ENCODE results near the gene LGSN.
"Not testable (repeated sequence)": the region's sequence is repeated elsewhere in the genome, so short reads cannot be mapped to it uniquely, and the experiment has no call there.

The LGSN gene

GRCh38 chr6:63319939-63320338 lies at the start of gene LGSN:
LGSN (minus strand) TSS chr6:63319983; CDS start chr6:63319943, 40 bp downstream.
- DNase-seq: no peak

DNA sequence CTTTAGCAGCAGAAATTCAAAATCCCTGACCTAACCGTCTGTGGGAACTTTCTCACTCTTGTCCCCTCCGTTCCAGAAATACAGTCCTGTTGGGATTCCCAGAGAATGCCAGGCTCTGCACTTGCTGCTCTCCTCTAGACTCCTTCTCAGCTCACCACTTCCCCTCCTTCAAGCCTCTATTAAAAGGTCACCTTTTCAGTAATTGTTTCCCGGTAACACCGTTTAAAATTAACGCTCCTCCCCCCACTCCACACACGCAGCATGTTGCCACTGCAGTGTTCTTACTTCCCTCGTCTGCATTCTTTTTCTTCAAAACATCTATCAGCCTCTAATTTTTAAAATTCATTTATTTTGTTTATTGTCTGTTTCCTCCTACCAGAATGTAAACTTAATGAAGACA lies 48.6 kb upstream of the LGSN start:
- no peak for DNase-seq

GRCh38 chr6:63362500-63363120 lies 42.8 kb upstream of the LGSN start:
- not testable (repeated sequence) for DNase-seq

GRCh38 chr6:63357384-63357783 lies 37.6 kb upstream of the LGSN start:
- not testable (repeated sequence) for DNase-seq

DNA sequence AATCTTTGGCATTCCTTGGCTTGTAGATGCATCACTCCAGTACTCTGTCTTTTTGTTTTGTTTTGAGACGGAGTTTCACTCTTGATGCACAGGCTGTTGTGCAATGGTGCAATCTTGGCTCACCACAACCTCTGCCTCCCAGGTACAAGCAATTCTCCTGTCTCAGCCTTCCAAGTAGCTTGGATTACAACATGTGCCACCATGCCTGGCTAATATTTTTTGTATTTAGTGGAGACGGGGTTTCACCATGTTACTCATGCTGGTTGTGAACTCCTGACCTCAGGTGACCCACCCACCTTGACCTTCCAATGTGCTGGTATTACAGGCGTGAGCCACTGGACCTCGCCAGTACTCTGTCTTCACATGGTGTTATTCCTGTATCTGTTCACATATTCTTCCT lies 35.8 kb upstream of the LGSN start:
- no peak for DNase-seq

DNA sequence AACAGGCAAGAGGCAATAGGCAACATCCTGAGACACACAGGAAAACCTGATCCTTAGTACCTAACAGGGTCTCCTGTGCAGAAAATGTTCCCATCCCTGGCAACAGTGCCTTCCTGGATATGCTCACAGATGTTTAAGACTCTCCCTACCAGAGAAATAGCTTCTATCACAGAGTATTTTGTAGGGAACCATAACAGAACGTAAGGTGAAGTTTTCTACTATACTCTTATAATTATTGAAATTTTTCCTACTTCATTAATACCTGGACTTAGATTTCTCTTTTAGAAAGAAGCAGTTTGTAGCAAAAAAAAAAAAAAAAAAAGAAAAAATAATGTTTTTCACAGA lies 33.5 kb upstream of the LGSN start:
- DNase-seq: no peak

DNA sequence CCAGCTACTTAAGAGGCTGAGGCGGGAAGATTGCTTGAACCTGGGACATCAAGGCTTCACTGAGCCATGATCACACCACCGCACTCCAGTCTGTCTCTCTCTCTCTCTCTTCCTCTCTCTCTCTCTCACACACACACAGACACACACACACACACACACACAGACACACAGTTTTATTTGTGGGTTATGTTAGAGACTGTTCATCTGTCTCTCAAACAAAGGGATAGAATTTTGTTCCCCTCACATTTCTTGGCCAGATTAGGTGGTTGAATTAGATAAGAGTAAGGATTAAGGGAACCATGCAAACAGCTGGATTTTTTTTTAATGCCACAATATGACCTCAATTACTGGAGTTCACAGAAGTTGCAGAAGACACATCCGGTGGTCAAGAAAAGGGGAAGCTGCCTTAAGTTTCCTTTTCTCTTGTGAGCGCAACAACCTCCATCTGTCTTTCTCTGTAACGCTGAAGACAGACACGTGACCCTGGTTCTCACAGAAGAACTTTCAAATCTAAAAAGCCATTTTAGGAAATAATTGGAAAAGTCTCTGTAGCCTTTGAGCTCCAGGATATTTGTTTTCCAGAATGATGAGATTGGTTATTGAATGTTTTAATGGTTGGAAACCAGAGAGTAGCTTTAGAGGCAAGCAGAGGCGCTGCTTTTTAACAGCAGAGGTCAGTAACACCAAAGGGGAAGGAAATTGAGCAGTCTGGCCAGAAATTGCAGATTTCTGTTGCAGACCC lies 32.9 kb upstream of the LGSN start:
- DNase-seq: no peak

GRCh38 chr6:63352069-63352543 lies 32.3 kb upstream of the LGSN start:
- DNase-seq: no peak

DNA sequence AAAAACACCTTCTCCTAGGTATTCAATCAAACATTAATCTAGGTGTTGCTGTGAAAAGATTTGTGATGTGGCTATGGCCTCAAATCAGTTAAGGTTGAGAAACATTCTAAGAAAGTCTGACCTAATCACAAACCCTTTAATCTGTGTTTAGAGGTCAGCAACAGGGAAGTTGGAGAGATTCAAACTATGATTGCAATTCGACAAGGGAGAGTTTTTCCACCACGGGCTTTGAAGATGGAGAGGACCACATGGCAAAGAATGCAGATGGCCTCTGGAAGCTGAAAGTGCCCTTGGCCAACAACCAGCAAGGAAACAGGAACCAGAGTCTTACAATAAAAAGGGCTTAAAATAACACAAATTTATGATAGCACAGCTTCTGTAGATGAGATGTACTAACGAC lies 29.6 kb upstream of the LGSN start:
- DNase-seq: no peak

GRCh38 chr6:63348836-63349235 lies 29.1 kb upstream of the LGSN start:
- DNase-seq: no peak

GRCh38 chr6:63347599-63347998 lies 27.8 kb upstream of the LGSN start:
- no peak for DNase-seq

GRCh38 chr6:63346217-63346835 lies 26.5 kb upstream of the LGSN start:
- DNase-seq: no peak

- DNase-seq: no peak
Observed at GRCh38 chr6:63340351-63340750, 20.6 kb upstream of the LGSN start.

DNA sequence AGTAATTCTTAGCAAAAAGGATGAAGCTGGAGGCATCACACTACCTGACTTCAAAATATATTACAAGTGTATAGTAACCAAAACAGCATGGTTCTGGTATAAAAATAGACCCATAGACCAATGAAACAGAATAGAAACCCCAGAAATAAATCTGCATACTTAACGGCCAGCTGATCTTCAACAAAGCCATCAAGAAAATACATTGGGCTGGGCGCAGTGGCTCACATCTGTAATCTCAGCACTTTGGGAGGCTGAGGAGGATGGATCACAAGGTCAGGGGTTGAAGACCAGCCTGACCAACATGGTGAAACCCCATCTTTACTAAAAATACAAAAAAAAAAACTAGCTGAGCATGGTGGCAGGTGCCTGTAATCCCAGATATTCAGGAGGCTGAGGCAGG lies 14.9 kb upstream of the LGSN start:
- not testable (repeated sequence) for DNase-seq

DNA sequence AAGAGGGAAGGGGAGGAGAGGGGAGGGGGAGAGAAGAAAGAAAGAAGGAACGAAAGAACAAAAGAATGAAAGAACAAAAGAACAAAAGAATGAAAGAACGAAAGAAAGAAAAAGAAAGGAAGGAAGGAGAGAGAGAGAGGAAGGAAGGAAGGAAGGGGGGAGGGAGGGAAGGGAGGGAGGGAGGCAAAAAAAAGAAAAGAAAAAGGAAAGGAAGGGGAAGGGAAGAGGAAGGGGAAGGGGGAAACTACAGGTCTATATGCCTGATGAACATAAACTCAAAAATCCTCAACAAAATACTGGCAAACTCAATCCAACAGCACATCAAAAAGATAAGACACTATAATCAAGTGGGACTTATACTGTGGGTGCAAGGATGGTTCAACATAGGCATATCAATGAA lies 13.7 kb upstream of the LGSN start:
- no peak for DNase-seq

GRCh38 chr6:63326630-63327029 lies 6.8 kb upstream of the LGSN start:
- not testable (repeated sequence) for DNase-seq

- no peak for DNase-seq
Observed at GRCh38 chr6:63322981-63323380, 3.2 kb upstream of the LGSN start.

DNA sequence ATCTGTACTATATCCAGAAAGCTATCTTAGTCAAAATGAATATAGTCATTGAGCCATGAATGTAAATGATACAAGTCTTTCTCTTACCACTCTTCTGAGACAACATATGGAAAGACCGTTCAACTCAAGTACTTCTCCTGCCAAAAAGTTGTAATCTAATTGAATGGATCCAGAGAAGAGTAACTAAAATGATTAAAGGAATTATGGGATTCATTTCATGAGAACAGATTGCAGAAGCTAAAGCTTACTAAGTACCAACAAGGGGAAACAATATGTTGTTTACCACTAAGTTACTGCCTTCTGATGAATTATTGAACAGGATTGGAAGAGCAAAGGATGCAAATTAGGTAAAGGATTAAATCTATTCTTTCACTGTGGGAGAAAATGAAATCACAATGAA lies 2.0 kb upstream of the LGSN start:
- DNase-seq: no peak

DNA sequence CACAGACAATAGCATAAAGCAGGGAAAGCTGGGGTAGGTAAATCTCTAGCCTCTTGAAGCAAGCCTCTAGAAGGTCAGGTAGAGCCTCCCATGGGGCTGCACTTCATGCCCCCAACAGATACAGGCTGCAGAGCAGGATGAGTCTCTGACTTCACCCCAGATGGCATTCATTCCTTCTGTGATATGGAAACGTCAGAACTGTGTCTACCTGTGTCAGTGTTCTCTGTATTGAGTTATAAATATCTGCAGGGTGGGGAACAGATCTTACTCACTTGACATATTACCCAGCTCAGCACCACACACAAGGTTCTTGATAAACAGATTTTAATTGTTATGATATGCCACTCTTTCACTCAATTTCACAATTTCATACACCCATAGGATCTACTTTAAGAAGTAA lies 2.1 kb downstream of the LGSN start:
- DNase-seq: no peak

DNA sequence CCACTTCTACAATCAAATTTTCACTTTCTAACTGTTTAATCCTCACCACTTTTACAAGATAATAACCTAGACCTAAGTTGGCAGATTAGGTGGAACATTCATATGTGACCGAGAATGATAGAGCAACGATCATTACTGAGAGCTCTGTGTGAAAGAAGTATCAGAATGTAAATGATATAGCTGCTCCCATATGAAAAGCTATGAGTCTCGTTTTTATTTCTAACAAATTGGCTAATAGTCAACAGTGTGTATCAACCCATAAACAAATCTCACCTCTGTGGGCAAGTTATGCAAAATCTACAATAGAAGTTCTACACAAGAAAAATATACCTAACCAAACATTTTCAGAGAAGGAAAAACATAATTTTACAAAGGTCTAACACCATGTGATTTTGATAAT lies 3.7 kb downstream of the LGSN start:
- no peak for DNase-seq

DNA sequence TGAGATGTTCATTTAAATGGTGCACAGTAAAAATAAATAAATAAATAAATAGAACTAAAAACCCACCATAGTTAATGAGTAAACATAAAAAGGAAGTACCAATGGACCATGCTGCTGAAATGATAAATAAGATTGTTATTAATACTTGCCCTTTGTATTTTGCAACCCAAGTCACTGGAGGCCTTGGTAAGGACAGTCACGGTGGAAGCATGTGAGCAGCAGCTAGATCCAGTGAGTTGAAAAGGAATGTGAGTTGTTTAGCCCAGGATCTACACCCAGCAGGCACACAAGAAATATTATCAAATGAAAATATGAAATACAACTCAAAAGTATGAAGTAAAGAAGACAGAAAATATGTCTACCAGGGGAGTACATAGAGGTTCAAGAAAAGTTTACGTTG lies 6.7 kb downstream of the LGSN start:
- DNase-seq: no peak

- DNase-seq: no peak
Observed at GRCh38 chr6:63307581-63308246, 12.1 kb downstream of the LGSN start.

DNA sequence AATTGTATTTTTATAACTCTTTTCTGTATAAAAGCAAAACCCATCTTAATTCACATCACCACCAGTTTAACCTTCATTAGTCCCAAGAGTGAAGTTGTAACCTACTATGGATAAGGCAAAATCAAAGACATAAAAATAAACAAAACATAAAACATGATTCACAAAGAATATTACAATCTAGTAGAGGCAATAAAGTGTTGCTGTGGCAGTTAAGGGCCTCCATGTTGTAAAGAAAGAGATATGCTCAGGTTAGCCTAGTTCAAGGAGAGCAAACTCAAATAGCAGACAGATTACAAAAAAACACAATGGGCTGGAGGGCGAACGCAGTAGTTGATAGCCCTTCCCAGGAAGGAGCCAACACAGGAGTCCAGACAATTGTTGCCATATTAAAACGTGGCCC lies 13.4 kb downstream of the LGSN start:
- DNase-seq: no peak

- no peak for DNase-seq
Observed at GRCh38 chr6:63305277-63305676, 14.5 kb downstream of the LGSN start.

Measured in NCI-H1417 treated with DMSO at 0.1 percent for 48 hours (cell line).